GDM1 (cell line): ENCODE measurements around the gene CHRNA7.

ENCODE experiments used
- DNase-seq: peaks from one replicate; lab custom pipeline; 2025; lab: John Stamatoyannopoulos, UW

The CHRNA7 gene

DNA sequence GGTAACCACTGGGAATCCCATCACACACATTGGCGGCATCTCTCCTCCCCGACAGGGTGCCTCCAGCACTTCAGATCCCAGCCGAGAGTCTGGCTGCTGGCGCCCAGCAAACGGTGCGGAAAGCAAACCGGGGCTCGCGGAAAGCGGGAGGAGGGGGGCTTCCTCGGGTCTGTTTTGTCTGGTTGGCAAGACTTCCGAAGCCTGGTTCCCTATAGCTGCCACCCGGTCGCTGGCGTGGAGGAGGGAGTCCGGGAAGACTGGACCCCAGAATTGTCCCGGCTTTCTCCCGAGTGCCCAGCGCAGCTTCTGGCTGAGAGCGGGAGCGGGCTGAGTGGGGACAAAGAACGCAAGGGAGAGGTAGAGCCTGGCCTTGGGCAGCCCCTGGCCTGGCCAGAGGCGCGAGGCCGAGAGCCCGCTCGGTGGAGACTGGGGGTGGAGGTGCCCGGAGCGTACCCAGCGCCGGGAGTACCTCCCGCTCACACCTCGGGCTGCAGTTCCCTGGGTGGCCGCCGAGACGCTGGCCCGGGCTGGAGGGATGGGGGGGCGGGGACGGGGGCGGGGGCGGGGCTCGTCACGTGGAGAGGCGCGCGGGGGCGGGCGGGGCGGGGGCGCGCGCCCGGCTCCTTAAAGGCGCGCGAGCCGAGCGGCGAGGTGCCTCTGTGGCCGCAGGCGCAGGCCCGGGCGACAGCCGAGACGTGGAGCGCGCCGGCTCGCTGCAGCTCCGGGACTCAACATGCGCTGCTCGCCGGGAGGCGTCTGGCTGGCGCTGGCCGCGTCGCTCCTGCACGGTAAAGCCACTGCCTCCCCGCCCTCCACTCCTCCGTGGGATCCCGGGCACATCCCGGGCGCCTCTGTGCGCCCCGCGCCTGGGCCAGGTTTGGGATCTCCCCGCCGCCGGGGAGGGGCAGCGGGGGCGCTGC is at the start of gene CHRNA7:
Gene CHRNA7, plus strand, starts transcription at position 654 of the 920 bp plus-strand sequence. Its CDS starts 80 bp downstream, at position 734.
- no peak for DNase-seq

DNA sequence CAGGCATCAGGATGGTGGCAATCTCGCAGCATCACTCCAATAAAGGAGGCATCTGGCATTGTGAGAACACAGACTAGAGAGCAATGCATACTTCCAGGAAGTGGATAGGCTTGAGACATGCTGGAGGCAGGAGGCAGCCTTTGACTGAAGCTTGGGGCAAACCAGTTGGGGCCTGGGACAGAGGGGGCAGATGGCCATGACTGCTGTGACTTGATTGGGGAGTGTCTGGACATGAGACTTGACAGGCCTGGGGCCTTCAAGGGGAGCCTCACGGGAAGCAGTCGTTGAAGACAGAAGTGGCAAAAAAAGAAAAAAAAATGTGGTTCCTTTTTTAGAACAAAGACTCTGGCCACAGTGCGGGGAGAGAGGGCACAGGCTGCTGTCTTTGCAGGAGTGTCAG is 44.7 kb upstream of the CHRNA7 start:
- peak; percentile 37 for DNase-seq

DNA sequence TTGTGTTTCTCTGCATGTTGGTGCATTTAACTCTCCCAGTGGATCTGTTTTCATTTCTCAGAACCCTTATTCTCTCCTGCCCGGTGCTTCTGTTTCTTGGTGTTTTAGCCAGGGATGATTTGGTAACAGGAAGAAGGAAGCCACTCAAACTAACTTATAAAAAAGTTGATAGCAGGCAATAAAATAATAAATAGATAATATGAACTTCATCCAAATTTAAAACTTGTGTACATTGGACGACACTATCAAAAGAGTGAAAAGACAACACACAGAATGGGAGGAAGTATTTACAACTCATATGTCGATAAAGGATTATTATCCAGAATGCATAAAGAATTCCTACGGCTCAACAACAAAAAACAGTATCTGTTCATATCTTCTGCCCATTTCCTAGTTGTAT is 37.3 kb upstream of the CHRNA7 start:
- DNase-seq: no peak

DNA sequence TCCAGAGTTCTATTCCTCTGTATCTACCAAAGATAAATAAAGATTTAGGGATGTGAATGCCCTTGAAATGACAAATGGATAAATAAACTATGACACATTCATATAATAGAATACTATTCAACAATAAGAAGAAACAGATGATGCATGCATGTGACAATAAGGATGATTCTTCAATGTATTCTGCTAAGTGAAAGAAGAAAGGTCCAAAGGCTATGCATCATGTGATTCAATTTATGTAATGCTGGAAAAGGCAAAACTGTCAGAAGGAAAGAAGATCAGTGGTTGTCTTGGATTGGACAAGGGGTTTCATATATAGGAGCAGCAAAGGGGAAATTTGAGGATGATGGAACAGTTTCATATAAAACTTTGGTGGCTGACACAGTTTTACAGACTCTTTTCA is 32.6 kb upstream of the CHRNA7 start:
- DNase-seq: no peak

DNA sequence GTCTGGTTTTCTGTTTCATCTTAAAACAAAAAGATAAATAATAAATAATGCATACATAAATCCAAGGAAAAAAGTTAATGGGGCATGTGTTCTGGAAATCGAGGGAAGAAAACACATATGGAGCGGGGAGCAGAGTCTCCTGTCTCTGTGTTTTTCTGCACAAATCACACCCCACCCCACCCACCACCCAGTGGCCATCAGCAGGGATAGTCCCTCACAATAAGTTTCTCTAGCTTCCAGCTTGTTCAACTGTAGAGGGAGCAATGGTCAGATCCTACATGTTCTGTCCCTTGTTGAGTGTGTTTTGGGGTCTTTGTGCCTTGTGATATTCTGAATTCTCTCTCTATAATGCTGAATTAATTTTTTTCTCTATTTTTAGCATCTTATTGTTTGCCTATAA is 26.8 kb upstream of the CHRNA7 start:
- no peak for DNase-seq

DNA sequence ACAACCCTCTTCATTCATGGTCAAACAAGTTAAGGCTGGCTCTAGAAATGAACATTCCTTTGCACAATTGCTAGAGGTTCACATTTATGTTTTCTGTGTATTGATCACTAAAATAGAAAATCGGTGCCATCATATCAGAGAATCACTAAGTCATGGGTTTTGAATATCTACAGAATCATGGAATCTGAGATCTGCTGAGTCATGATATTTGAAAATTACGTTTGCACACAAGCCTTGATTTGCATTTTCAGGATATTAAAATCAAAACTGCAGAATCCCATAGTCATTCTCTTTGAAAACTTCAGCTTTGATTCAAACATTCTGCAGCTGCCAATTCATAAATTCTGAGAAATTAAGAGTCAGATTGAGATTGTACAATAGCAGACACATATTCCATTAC is 26.1 kb upstream of the CHRNA7 start:
- DNase-seq: no peak

DNA sequence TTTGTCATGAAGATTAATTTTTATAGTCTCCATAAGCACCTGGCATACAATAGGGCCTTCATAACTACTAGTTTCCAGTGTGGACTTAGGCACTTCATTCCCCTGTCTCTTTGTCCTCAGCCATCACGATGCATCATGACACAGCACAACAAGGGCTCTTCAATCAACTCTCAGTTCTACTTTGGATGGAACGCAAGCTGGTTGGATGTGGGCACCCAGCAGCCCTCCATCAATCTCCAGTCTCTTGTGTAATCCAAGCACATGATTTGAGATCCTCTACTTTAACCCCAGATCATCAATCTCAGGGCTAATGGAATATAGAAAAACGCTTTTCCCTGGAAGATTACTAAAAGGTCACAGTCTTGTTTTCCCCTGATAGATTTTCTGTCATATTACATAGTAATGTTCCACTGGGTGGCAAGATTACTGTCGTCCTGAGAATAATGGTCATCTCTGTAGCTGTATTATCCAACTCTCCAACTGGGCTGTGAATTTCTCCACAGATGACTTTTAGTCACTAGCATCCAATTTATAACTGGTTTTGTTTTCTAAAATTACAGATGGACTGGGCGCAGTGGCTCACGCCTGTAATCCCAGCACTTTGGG is 22.9 kb upstream of the CHRNA7 start:
- DNase-seq: no peak

DNA sequence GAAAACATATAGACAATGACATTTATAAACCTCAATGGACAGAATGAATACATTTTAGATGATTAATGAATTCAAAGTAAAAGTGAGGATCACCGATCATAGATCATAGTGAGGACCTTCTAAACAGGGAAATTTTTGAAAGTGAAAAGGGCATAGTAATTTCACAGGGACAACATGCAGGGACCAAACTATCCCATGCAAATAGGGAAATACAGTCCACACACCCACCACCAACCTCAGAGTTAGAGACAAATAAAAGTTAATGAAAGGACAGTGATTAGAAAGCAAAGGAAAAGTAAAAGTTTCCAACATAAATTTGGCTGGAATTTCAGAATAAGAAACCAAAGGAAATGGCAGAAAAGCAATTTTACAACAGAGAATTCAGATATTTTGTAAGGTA is 15.4 kb upstream of the CHRNA7 start:
- no peak for DNase-seq

DNA sequence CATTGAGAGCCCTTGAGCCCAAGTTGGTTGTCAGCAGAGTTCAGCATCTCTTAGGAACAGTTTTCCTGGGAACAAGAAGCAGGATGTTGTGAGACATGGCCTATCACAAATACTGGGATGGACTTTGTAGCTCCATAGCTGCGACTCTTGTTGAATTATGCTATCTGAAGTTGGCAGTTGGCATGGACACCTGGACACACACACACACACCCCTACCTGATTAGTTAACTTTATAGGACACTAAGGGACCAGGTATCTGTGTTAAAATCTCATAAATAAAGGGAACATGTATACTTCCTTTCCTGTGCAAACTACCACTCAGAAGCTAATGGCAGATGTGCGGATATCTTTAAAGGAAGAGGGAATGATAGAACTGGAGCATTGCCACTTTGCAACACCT is 10.2 kb upstream of the CHRNA7 start:
- no peak for DNase-seq

DNA sequence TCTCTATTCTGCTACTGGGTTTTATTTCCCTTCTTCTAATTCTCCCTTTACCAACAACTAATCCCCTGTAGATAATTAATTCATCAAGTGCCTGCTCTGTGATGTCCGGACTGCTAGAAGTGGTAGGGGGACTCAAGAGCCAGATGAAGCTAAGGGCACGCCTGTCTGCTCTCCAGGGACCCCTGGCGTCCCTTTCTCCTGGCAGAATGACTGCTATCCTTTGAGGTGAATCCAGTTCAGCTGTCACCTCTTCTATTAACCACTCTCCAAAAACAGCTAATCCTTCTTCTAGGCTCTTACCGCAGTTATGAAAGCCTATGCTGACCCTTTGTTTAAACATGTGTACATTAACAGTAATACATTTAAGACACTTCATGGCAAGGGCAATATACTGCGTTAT is 1.4 kb upstream of the CHRNA7 start:
- DNase-seq: no peak

DNA sequence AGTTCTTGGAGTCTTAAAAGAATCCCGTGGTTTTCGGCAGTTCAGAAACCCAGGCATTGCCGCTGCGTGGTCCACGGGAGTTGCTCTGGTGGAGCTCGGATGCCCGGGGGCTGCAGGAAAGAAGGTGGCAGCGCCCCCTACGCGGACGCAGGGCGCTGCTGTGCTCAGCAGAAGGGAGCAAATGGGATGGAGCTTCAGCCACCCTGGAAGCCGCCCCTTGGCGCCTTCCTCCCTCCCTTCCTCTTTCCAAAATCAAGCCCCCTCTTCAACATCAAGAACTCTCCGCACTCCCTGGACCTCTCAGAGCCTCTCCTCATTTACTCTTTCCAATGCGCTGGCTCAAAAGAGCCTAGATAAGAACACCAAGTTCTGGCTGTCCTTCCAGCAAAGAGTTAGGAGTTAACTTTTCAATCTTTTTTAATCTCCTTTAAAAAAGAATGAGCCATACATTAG is 880 bp upstream of the CHRNA7 start:
- no peak for DNase-seq

DNA sequence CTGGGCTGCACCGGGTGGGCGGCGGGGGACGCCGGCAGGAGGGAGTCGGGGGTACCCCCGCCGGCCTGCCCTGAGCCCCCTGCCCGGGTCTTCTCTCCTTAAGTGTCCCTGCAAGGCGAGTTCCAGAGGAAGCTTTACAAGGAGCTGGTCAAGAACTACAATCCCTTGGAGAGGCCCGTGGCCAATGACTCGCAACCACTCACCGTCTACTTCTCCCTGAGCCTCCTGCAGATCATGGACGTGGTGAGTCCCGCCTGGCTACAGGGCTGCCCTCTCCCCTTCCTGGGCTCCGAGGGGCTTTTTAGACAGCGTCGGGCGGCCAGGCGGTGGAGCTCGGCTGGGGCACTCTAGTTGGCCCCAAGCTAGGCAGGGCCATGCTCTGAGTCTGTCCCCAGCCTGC is 480 bp downstream of the CHRNA7 start:
- no peak for DNase-seq

DNA sequence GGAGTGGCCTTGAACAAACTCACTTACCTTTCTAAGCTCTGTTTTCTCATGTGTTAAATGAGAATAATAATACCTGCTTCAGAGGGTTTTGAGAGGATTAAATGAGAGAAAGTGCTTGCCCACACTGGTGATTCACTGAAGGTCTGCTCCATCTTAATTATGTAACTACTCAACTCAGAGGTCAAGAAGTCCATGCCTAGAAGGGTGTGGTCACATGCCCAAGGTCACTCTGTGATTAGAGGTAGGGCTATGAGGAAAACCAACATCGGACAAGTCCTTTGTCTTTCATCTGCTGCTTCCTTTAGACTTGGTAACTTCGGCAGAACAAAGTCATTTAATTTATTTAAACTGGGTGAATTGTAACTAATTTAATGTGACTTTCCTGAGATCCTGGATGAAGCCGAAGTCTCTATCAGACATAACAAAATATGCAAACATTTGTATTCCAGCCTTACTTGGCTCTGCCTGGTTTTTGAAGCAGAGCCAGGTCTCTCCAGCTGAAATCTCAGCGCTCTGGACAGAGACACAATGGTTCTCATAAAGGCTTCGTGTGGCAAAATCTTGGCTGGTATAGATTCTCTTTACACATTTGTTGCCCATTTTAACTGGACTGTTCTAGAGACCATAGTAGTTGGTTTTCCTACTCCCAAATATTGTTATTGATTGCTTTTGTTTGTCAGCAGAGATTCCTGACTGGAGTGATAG is 3.0 kb downstream of the CHRNA7 start:
- no peak for DNase-seq

DNA sequence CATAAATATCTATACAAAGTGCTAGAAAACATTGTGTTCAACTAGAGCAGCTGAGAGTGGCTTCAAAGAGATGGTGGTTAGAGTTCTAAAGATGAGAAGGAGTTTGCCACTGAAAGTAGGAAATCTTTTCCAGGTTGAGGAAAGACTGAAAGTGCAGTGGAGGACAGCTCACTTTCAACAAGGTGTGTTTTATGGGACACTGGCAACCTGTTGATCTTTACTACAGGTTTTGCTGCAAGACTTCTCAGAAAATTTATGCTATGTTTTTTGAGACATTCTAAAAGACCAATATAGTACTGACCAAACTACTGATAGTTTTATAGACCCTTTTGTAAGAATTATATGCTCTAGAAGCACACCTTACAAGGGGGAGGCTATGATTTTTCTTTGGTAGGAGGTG is 3.8 kb downstream of the CHRNA7 start:
- DNase-seq: no peak

DNA sequence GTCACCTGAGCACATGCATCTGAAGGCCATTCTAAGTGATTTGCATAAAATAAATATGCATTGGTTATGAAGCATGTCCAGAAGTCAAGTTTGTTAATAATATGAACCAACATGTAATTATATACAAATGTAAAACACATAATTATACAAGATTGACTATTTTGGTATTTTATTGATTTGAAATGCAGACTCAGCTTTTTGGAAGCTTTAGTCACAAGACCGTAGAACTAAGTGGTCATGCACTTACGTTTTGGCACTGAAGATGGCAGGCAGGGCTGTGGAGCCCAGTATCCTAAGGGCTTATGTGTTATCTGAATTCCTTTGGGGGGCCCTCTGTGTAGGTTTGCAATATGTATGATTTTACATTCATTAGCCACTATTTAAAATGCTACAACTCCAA is 5.0 kb downstream of the CHRNA7 start:
- DNase-seq: no peak

DNA sequence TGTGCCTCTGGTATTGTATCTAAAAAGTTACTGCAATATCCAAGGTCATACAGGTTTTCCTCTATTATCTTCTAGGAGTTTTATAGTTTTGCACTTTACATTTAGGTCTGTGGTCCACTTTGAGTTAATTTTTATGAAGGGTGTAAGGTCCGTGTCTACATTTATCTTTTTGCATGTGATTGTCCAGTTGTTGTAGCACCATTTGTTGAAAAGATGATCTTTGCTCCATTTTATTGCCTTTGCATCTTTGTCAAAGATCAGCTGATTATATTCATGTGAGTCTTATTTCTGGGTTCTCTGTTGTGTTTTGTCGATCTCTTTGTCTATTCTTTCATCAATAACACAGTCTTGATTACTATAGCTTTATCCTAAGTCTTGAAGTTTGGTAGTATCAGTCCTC is 6.7 kb downstream of the CHRNA7 start:
- no peak for DNase-seq

DNA sequence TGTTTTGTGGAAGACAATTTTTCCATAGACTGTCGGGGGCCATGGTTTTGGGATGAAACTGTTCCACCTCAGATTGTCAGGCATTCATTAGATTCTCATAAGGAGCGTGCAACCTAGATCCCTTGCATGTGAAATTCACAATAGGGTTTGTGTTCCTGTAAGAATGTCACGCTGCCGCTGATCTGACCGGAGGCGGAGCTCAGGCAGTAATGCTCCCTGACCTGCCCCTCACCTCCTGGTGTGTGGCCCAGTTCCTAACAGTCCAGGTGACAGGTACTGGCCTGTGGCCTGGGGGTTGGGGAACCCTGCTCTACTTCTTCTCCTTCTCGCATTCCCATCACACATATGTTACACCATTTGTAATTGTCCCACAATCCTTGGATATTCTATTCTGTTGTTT is 11.0 kb downstream of the CHRNA7 start:
- no peak for DNase-seq

DNA sequence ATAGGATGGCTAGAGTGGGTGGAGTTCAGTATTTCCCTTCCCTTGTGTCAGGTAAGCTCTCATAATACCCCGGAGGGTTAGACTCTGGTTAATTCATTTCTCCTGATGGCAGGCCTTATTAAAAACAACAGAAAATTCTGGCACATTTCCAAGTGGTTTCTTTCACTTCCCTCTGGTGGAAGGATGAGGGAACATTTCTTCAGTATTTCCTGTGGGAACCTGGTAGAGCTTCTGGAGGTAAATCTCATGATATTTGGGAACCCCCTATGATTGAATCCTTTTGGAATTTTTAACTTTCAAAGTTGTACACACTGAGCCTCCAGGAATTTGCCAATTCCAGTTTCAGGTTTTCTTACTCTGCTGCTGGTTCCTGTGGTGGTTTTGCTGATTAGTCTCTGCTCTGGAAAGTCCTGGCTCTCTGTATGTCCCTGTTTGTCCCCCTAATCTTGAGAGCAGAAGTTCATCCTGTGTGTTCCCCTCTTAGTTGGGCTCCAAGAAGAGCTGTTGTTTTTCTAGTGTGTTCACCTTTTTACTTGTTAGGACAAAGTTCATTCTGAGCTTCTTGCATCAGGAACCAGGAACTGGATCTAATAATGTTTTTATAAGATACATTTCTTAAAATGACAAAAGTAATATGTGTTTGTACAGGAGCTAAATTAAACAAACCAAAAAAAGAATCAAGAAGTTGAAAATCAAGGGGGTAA is 12.1 kb downstream of the CHRNA7 start:
- DNase-seq: no peak

DNA sequence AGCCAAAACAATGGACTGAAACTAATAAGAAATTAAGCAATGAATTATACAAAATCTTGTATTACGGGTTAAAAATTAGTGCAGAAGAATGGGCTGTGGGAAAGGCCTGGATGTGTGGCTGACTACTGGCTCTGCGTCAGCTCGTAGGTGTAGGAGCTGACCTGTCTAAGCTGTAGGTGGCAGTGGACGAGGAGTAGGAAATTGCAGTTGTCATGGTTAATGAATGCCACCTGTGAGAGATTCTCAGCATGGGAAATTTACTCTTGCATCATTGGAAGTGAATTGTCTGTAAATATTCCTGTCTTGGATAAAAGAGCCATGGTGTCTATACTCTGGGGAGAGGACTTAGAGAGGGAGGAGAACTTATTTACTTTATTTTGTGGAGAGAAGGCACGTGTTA is 23.4 kb downstream of the CHRNA7 start:
- no peak for DNase-seq

DNA sequence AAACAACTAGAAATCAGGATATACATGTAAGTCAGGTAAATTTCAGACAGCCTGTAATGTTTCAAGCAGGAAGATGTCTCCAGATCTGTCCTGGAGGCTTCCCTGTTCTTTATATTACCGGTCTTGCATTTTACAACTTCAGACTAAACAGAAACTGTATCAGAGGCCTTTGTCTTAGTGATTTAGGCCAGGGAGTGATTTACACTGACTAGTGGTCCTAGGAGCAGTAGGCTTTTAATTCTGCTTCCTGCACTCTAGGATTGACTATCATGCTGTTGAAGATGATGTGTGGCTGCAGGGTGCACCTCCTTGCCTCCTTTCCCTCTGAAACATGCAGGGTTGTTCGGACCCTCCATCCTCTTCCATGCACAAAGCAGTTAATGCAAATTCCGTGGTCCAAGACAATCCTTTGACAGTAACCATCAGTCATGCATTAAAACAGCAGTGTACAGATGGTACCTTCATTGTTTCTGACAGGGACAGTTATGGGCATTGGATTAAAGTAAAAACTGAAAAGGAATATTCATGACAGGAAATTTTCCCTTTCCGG is 27.6 kb downstream of the CHRNA7 start:
- no peak for DNase-seq

DNA sequence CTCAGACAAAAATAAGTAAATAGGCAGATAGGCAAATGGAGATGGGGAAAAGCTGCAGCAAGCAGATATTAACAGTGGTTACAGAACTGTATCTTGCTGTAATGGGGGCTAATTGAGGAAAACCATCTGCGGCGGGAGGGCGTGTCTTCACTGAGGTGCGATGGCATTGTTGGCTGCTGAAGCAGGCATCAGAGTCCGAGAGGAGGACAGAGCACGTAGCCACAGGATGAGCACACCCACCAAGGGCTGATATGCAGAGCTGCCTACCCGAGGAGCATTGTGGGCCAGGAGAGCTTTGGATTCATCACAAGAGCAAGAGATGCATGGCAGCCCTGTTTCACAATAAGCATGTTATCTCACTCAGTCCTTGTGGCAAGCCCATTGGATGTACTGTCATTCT is 30.4 kb downstream of the CHRNA7 start:
- DNase-seq: no peak

DNA sequence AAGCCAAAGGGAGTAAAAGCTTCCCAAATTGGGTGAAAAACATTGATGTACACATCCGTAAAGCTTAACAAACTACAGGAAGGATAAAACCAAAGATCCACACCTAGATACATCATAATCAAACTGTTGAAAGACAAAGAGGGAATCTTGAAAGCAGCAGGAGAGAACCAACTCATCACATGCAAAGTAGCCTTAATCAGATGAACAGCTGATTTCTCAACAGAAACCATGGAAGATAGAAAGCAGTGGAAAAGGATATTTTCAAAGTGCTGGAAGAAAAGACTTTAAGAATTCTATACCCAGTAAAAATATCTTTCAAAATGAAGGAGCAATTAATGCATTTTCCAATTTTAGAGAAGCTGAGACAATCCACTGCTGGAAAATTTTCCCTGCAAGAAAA is 36.8 kb downstream of the CHRNA7 start:
- DNase-seq: no peak
